Measurements from ENCODE around the gene ERC2.

The ERC2 gene

GRCh38 chr3:55690177-55690576, 778.1 kb downstream of the ERC2 start:
- Mint-ChIP-seq H3K9me3 (no peaks in the 10 kb centered on the region), H3K4me3 (no peak overlapping the region), H3K27me3 (peaks cover 39% of the 10 kb centered on the region), H3K27ac (no peak overlapping the region), H3K4me1 (ENCODE audit: low read depth) (peaks cover 10% of the 10 kb centered on the region), H3K36me3 (ENCODE audit: low read depth) (no peaks in the 10 kb centered on the region)
- intact Hi-C loops (cut with micrococcal nuclease), result no loop called here

- Mint-ChIP-seq H3K27me3 (peaks cover 31% of the 10 kb centered on the region), H3K27ac (no peak overlapping the region), H3K4me3 (no peak overlapping the region), H3K9me3 (no peaks in the 10 kb centered on the region), H3K36me3 (ENCODE audit: low read depth) (no peaks in the 10 kb centered on the region), H3K4me1 (ENCODE audit: low read depth) (peaks cover 10% of the 10 kb centered on the region)
- intact Hi-C loops (cut with micrococcal nuclease), result no loop called here
Observed at GRCh38 chr3:55688154-55688553, 780.1 kb downstream of the ERC2 start.

GRCh38 chr3:55687526-55687925, 780.7 kb downstream of the ERC2 start:
- H3K27ac Mint-ChIP-seq, result no peak overlapping the region
- peaks cover 10% of the 10 kb centered on the region for H3K4me1 Mint-ChIP-seq (ENCODE audit: low read depth)

GRCh38 chr3:55686426-55687254, 781.6 kb downstream of the ERC2 start:
- intact Hi-C loops (cut with micrococcal nuclease), result no loop called here
- no peak overlapping the region for H3K4me3 Mint-ChIP-seq
- no peaks in the 10 kb centered on the region for H3K36me3 Mint-ChIP-seq (ENCODE audit: low read depth)
- peaks cover 16% of the 10 kb centered on the region for H3K4me1 Mint-ChIP-seq (ENCODE audit: low read depth)
- no peak overlapping the region for H3K27ac Mint-ChIP-seq
- H3K9me3 Mint-ChIP-seq, result no peaks in the 10 kb centered on the region
- H3K27me3 Mint-ChIP-seq, result peaks cover 26% of the 10 kb centered on the region

More at GRCh38 chr3:55687526-55687925, 780.7 kb downstream of the ERC2 start:
- no peaks in the 10 kb centered on the region for H3K9me3 Mint-ChIP-seq
- no peaks in the 10 kb centered on the region for H3K36me3 Mint-ChIP-seq (ENCODE audit: low read depth)
- intact Hi-C loops (cut with micrococcal nuclease), result no loop called here
- H3K4me3 Mint-ChIP-seq, result no peak overlapping the region
- peaks cover 31% of the 10 kb centered on the region for H3K27me3 Mint-ChIP-seq

- Mint-ChIP-seq H3K4me1 (ENCODE audit: low read depth) (peaks cover 6% of the 10 kb centered on the region), H3K27ac (no peak overlapping the region), H3K9me3 (peaks cover 5% of the 10 kb centered on the region), H3K4me3 (no peak overlapping the region), H3K27me3 (peaks cover 21% of the 10 kb centered on the region), H3K36me3 (ENCODE audit: low read depth) (no peaks in the 10 kb centered on the region)
- intact Hi-C loops (cut with micrococcal nuclease), result no loop called here
Observed at GRCh38 chr3:55683666-55684270, 784.5 kb downstream of the ERC2 start.

GRCh38 chr3:55682461-55682860, 785.8 kb downstream of the ERC2 start:
- peaks cover 14% of the 10 kb centered on the region for H3K27me3 Mint-ChIP-seq
- no peaks in the 10 kb centered on the region for H3K36me3 Mint-ChIP-seq (ENCODE audit: low read depth)
- peaks cover 8% of the 10 kb centered on the region for H3K9me3 Mint-ChIP-seq
- no peak overlapping the region for H3K27ac Mint-ChIP-seq
- intact Hi-C loops (cut with micrococcal nuclease), result no loop called here
- H3K4me3 Mint-ChIP-seq, result no peak overlapping the region
- peaks cover 5% of the 10 kb centered on the region for H3K4me1 Mint-ChIP-seq (ENCODE audit: low read depth)

- intact Hi-C loops (cut with micrococcal nuclease), result no loop called here
- H3K4me1 Mint-ChIP-seq (ENCODE audit: low read depth), result peaks cover 5% of the 10 kb centered on the region
- H3K9me3 Mint-ChIP-seq, result peaks cover 8% of the 10 kb centered on the region
- peaks cover 14% of the 10 kb centered on the region for H3K27me3 Mint-ChIP-seq
- no peaks in the 10 kb centered on the region for H3K36me3 Mint-ChIP-seq (ENCODE audit: low read depth)
- H3K27ac Mint-ChIP-seq, result no peak overlapping the region
- H3K4me3 Mint-ChIP-seq, result no peak overlapping the region
Observed at GRCh38 chr3:55678546-55679216, 789.6 kb downstream of the ERC2 start.

- Mint-ChIP-seq H3K4me3 (no peak overlapping the region), H3K27ac (no peak overlapping the region), H3K4me1 (ENCODE audit: low read depth) (no peaks in the 10 kb centered on the region), H3K9me3 (peaks cover 8% of the 10 kb centered on the region), H3K27me3 (peaks cover 18% of the 10 kb centered on the region), H3K36me3 (ENCODE audit: low read depth) (no peaks in the 10 kb centered on the region)
- intact Hi-C loops (cut with micrococcal nuclease), result no loop called here
Observed at GRCh38 chr3:55676643-55677042, 791.6 kb downstream of the ERC2 start.

- peaks cover 18% of the 10 kb centered on the region for H3K27me3 Mint-ChIP-seq
- no peaks in the 10 kb centered on the region for H3K36me3 Mint-ChIP-seq (ENCODE audit: low read depth)
- intact Hi-C loops (cut with micrococcal nuclease), result no loop called here
- H3K9me3 Mint-ChIP-seq, result peaks cover 8% of the 10 kb centered on the region
- no peak overlapping the region for H3K27ac Mint-ChIP-seq
- H3K4me1 Mint-ChIP-seq (ENCODE audit: low read depth), result peaks cover under 1% of the 10 kb centered on the region
- no peak overlapping the region for H3K4me3 Mint-ChIP-seq
Observed at GRCh38 chr3:55675478-55675877, 792.8 kb downstream of the ERC2 start.

- Mint-ChIP-seq H3K4me1 (ENCODE audit: low read depth) (peaks cover 8% of the 10 kb centered on the region), H3K9me3 (peaks cover 2% of the 10 kb centered on the region), H3K27me3 (peaks cover 16% of the 10 kb centered on the region), H3K27ac (no peak overlapping the region), H3K36me3 (ENCODE audit: low read depth) (no peaks in the 10 kb centered on the region), H3K4me3 (no peak overlapping the region)
- intact Hi-C loops (cut with micrococcal nuclease), result no loop called here
Observed at GRCh38 chr3:55673764-55674163, 794.5 kb downstream of the ERC2 start.

- H3K9me3 Mint-ChIP-seq, result no peaks in the 10 kb centered on the region
- no peak overlapping the region for H3K27ac Mint-ChIP-seq
- peaks cover 8% of the 10 kb centered on the region for H3K4me1 Mint-ChIP-seq (ENCODE audit: low read depth)
- intact Hi-C loops (cut with micrococcal nuclease), result no loop called here
- H3K27me3 Mint-ChIP-seq, result peaks cover 14% of the 10 kb centered on the region
- no peaks in the 10 kb centered on the region for H3K36me3 Mint-ChIP-seq (ENCODE audit: low read depth)
- H3K4me3 Mint-ChIP-seq, result no peak overlapping the region
Observed at GRCh38 chr3:55669133-55669532, 799.1 kb downstream of the ERC2 start.

- Mint-ChIP-seq H3K27ac (no peak overlapping the region), H3K36me3 (ENCODE audit: low read depth) (no peaks in the 10 kb centered on the region), H3K9me3 (no peaks in the 10 kb centered on the region), H3K27me3 (peaks cover 11% of the 10 kb centered on the region), H3K4me1 (ENCODE audit: low read depth) (peaks cover 8% of the 10 kb centered on the region), H3K4me3 (no peak overlapping the region)
- intact Hi-C loops (cut with micrococcal nuclease), result no loop called here
Observed at GRCh38 chr3:55668359-55668758, 799.9 kb downstream of the ERC2 start.

- Mint-ChIP-seq H3K36me3 (ENCODE audit: low read depth) (no peaks in the 10 kb centered on the region), H3K27ac (no peak overlapping the region), H3K27me3 (peaks cover 16% of the 10 kb centered on the region), H3K4me3 (no peak overlapping the region), H3K9me3 (no peaks in the 10 kb centered on the region), H3K4me1 (ENCODE audit: low read depth) (no peaks in the 10 kb centered on the region)
- intact Hi-C loops (cut with micrococcal nuclease), result no loop called here
Observed at GRCh38 chr3:55664387-55664786, 803.9 kb downstream of the ERC2 start.

- intact Hi-C loops (cut with micrococcal nuclease), result no loop called here
- H3K36me3 Mint-ChIP-seq (ENCODE audit: low read depth), result no peaks in the 10 kb centered on the region
- no peak overlapping the region for H3K27ac Mint-ChIP-seq
- H3K9me3 Mint-ChIP-seq, result no peaks in the 10 kb centered on the region
- H3K27me3 Mint-ChIP-seq, result peaks cover 16% of the 10 kb centered on the region
- no peaks in the 10 kb centered on the region for H3K4me1 Mint-ChIP-seq (ENCODE audit: low read depth)
- H3K4me3 Mint-ChIP-seq, result no peak overlapping the region
Observed at GRCh38 chr3:55662683-55663082, 805.6 kb downstream of the ERC2 start.
